ENCODE measurements around the gene SLC14A1. TPM values are rescaled to one million over a fixed set of nuclear protein-coding genes. Genes with fewer than 3 reads are reported as not detected.

SLC14A1 gene
- total RNA-seq, 2 experiments from 2014 or later: 5.2 to 5.3 TPM

- no peaks in the 10 kb centered on the region for H3K9me3 Mint-ChIP-seq
- peaks cover 4% of the 10 kb centered on the region for H3K27me3 Mint-ChIP-seq
- Histone ChIP-seq H3K4me3 (ENCODE audit: low read length) (no peak overlapping the region), H3K27me3 (ENCODE audit: control insufficient read depth in 1 of 2, insufficient read depth in 2 of 2, low read length in 2 of 2) (no peaks in the 10 kb centered on the region), H3K27ac (ENCODE audit: low read depth in 1 of 2, low read length in 2 of 2) (no peak overlapping the region), H3K36me3 (ENCODE audit: insufficient read depth, low read length) (no peaks in the 10 kb centered on the region), H3K4me1 (ENCODE audit: insufficient read depth, low read length) (peaks cover 3% of the 10 kb centered on the region), H3K9me3 (ENCODE audit: control insufficient read depth in 1 of 2, insufficient read depth in 1 of 2, low read length in 2 of 2) (peaks cover 0 to 5% of the 10 kb centered on the region in 2 experiments)
- H3K27ac Mint-ChIP-seq: no peak overlapping the region
- POLR2A ChIA-PET: no interaction called here
- H3K36me3 Mint-ChIP-seq (ENCODE audit: low read depth): no peaks in the 10 kb centered on the region
- DNase-seq (no peak), ATAC-seq (ENCODE audit: poor library complexity) (no peak)
- intact Hi-C loops (cut with DNase I, micrococcal nuclease): no loop called here
- H3K4me1 Mint-ChIP-seq (ENCODE audit: low read depth): no peaks in the 10 kb centered on the region
- TF ChIP-seq CTCF (IDR thresholded peaks at IDR 0.05): no peak
- no peak overlapping the region for H3K4me3 Mint-ChIP-seq
- CTCF ChIA-PET: interaction anchor here (0.6 to 1.2 kb wide), 2 partner anchors 155 to 252 kb away, joined by 3 to 4 read pairs; no protein-coding TSS in a partner anchor
Measured at GRCh38 chr18:45724601-45725000, 620 bp downstream of the SLC14A1 start.

DNA sequence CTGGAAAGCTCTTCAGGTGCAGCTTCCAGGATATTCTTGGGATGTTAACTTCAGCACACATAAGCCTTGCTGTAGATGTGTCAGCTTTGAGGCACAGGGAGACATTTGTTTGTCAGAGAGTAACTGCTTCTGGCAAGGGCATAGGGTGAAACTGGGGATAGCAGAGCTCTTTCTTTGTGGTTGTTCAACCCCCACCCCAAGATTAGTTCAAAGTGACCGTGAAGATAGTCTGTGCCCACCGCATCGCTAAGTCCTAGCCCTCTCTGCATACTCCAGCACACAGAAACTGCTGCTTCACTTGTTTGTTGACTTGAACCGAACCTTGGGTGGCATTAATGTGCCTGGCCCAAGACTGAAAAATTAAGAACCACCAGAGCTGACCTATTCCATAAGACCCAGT is 1.4 kb downstream of the SLC14A1 start:
- CTCF ChIA-PET: interaction anchor here (1.2 kb wide), 1 partner anchor 154 kb away, joined by 3 read pairs; no protein-coding TSS in a partner anchor
- peaks cover under 1% of the 10 kb centered on the region for H3K27me3 Mint-ChIP-seq
- Histone ChIP-seq H3K27me3 (ENCODE audit: control insufficient read depth in 1 of 2, insufficient read depth in 2 of 2, low read length in 2 of 2) (no peaks in the 10 kb centered on the region), H3K4me1 (ENCODE audit: insufficient read depth, low read length) (peaks cover 3% of the 10 kb centered on the region), H3K9me3 (ENCODE audit: control insufficient read depth in 1 of 2, insufficient read depth in 1 of 2, low read length in 2 of 2) (peaks cover 0 to 5% of the 10 kb centered on the region in 2 experiments), H3K36me3 (ENCODE audit: insufficient read depth, low read length) (no peaks in the 10 kb centered on the region), H3K4me3 (ENCODE audit: low read length) (no peak overlapping the region), H3K27ac (ENCODE audit: low read depth in 1 of 2, low read length in 2 of 2) (no peak overlapping the region)
- POLR2A ChIA-PET: no interaction called here
- no peaks in the 10 kb centered on the region for H3K36me3 Mint-ChIP-seq (ENCODE audit: low read depth)
- H3K9me3 Mint-ChIP-seq: no peaks in the 10 kb centered on the region
- ATAC-seq (ENCODE audit: poor library complexity) (no peak), DNase-seq (no peak)
- no peak overlapping the region for H3K4me3 Mint-ChIP-seq
- intact Hi-C loops (cut with DNase I, micrococcal nuclease): no loop called here
- H3K27ac Mint-ChIP-seq: no peak overlapping the region
- TF ChIP-seq CTCF (IDR thresholded peaks at IDR 0.05): no peak
- no peaks in the 10 kb centered on the region for H3K4me1 Mint-ChIP-seq (ENCODE audit: low read depth)

- Histone ChIP-seq H3K4me3 (ENCODE audit: low read length) (no peak overlapping the region), H3K27ac (ENCODE audit: low read depth in 1 of 2, low read length in 2 of 2) (no peak overlapping the region), H3K4me1 (ENCODE audit: insufficient read depth, low read length) (peaks cover 3% of the 10 kb centered on the region), H3K36me3 (ENCODE audit: insufficient read depth, low read length) (peaks cover 4% of the 10 kb centered on the region), H3K9me3 (ENCODE audit: control insufficient read depth in 1 of 2, insufficient read depth in 1 of 2, low read length in 2 of 2) (peaks cover 0 to 5% of the 10 kb centered on the region in 2 experiments), H3K27me3 (ENCODE audit: control insufficient read depth in 1 of 2, insufficient read depth in 2 of 2, low read length in 2 of 2) (no peaks in the 10 kb centered on the region)
- H3K36me3 Mint-ChIP-seq (ENCODE audit: low read depth): no peaks in the 10 kb centered on the region
- ChIA-PET POLR2A (no interaction called here), CTCF (no interaction called here)
- DNase-seq: no peak
- no peak for TF ChIP-seq CTCF (IDR thresholded peaks at IDR 0.05)
- no peak overlapping the region for H3K4me3 Mint-ChIP-seq
- no peaks in the 10 kb centered on the region for H3K9me3 Mint-ChIP-seq
- no peak for ATAC-seq (ENCODE audit: poor library complexity)
- intact Hi-C loops (cut with DNase I, micrococcal nuclease): no loop called here
- no peaks in the 10 kb centered on the region for H3K4me1 Mint-ChIP-seq (ENCODE audit: low read depth)
- no peak overlapping the region for H3K27ac Mint-ChIP-seq
- H3K27me3 Mint-ChIP-seq: no peaks in the 10 kb centered on the region
Measured at GRCh38 chr18:45726603-45727002, 2.6 kb downstream of the SLC14A1 start.
